ENCODE data around the gene KIF24.

The KIF24 gene

GRCh38 chr9:34328987-34329832 is at the start of gene KIF24, which contains the start of gene NUDT2:
TSS of gene KIF24 (minus strand) at chr9:34329268. CDS start at chr9:34311346, 17,922 bp downstream.
TSS of gene NUDT2 (plus strand) at chr9:34329569. CDS start at chr9:34339040, 9,471 bp downstream.
- H3K9ac ChIP-seq (ENCODE audit: low read length), result peak within 1 kb of the TSS; percentile 95
- no peaks in the 10 kb centered on the region for H3K9me3 ChIP-seq (ENCODE audit: control insufficient read depth, low read length)
- peak within 1 kb of the TSS; percentile 92 for H3K4me3 ChIP-seq (ENCODE audit: low read length)
- no peaks in the 10 kb centered on the region for H3K4me1 ChIP-seq (ENCODE audit: control insufficient read depth, insufficient read depth, low read length)
- no peaks in the 10 kb centered on the region for H3K36me3 ChIP-seq (ENCODE audit: control insufficient read depth, insufficient read depth, low read length)
- no peaks in the 10 kb centered on the region for H3K27me3 ChIP-seq (ENCODE audit: control insufficient read depth, insufficient read depth, low read length)

DNA sequence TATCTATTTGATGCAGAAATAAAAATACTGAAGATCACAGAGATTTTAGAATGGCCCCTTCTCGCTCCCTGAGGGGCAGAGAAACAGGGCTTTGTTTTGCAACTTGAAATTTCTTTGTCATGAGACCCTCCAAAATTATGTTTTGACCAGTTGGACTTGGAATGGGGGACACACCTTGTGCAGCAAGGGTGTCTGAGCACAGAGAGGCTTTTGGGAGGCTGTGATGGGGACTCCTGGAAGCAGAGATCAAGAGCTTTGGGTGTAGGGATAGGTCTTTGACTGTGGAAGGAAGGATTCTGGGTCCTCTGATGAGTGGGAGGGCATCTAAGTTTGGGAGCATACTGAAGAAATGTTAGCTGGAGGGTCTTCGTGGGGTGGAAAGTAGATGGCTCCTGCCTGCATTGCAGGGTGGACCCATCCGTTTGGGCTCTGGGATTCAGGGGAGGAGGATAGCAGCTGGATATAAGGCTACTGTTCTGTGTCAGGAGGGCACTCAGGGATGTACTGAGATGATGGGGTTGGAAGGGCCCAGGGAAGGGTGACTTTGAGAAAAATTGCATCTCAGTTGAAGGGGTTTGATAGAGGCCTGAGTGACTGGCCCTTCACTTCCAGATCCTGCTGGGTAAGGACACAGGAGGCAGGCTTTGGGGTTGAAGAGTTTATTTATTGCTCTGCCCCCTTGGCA is 49.5 kb upstream of the KIF24 start:
- Histone ChIP-seq H3K36me3 (ENCODE audit: control insufficient read depth, insufficient read depth, low read length) (no peaks in the 10 kb centered on the region), H3K9ac (ENCODE audit: low read length) (no peak overlapping the region), H3K4me1 (ENCODE audit: control insufficient read depth, insufficient read depth, low read length) (peaks cover 51% of the 10 kb centered on the region), H3K27me3 (ENCODE audit: control insufficient read depth, insufficient read depth, low read length) (no peaks in the 10 kb centered on the region), H3K9me3 (ENCODE audit: control insufficient read depth, low read length) (no peaks in the 10 kb centered on the region), H3K4me3 (ENCODE audit: low read length) (no peak overlapping the region)

DNA sequence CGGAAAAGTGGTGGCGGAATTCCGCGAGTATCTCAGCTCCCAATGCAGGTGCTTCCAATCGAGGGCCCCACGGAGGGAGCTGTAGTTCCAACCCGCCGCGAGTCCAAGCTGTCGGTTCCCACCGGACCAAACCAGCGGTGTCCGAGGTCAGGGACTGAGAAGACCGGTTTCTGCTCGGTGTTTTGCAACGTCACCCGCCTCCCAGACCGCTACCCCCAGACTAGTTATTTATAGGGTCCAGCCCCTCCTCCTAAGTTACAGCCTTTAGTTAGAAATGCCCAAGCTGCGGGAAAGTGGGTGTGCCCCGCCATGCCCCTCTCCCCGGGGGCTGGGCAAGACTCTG is 48.3 kb upstream of the KIF24 start:
- no peaks in the 10 kb centered on the region for H3K9me3 ChIP-seq (ENCODE audit: control insufficient read depth, low read length)

DNA sequence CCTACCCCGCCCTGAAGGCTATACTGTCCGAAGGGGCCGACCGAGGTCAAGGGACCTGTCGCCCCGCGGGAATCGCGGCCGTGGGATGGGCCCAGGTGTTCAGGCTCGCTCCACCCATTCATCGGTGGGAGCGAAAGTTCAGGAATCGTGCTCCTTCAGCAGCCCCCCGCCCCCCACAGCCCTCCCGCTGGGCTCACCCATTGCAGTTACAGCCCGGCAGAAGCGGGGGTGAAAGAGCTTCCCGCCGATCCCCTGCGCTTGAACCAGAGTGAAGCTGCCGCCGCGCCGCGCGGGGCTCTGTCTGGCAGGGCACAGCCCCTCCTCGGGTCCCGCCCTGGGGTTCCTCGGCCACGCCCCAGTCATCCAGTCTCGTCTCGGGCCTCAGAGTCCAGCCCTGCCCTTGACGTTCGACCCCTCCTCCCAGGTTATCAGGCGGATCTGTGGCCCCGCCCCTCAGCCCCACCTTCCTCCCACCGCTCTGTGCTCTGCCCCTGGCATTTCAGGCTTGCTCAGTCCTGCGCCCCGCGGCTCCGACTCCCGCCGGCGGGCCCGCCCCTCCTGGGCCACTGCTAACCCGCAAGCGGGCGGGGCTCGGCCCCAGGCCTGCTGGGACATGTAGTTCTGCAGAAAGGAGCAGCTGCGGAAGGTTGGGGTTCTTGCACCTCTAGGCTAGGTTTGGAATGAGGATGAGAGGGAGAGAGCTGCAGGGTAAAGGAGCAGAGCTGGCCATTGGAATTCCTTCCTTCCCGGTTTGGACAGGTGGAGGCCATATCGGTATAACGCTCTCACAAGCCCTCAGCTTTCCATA is 47.7 kb upstream of the KIF24 start, which contains the start of gene MYORG:
MYORG (minus strand) TSS at position 303 of the 808 bp plus-strand sequence. CDS start 3,955 bp downstream, outside the sequence.
- peaks cover 51% of the 10 kb centered on the region for H3K4me1 ChIP-seq (ENCODE audit: control insufficient read depth, insufficient read depth, low read length)
- peak within 1 kb of the TSS; percentile 79 for H3K9ac ChIP-seq (ENCODE audit: low read length)
- H3K27me3 ChIP-seq (ENCODE audit: control insufficient read depth, insufficient read depth, low read length), result no peaks in the 10 kb centered on the region
- H3K4me3 ChIP-seq (ENCODE audit: low read length), result peak within 1 kb of the TSS; percentile 61
- H3K9me3 ChIP-seq (ENCODE audit: control insufficient read depth, low read length), result no peaks in the 10 kb centered on the region
- H3K36me3 ChIP-seq (ENCODE audit: control insufficient read depth, insufficient read depth, low read length), result no peaks in the 10 kb centered on the region

More for the DNA sequence above, 48.3 kb upstream of the KIF24 start:
- no peaks in the 10 kb centered on the region for H3K27me3 ChIP-seq (ENCODE audit: control insufficient read depth, insufficient read depth, low read length)
- peak overlapping the region; percentile 61 for H3K4me3 ChIP-seq (ENCODE audit: low read length)
- H3K36me3 ChIP-seq (ENCODE audit: control insufficient read depth, insufficient read depth, low read length), result no peaks in the 10 kb centered on the region
- peak overlapping the region; percentile 79 for H3K9ac ChIP-seq (ENCODE audit: low read length)
- H3K4me1 ChIP-seq (ENCODE audit: control insufficient read depth, insufficient read depth, low read length), result peaks cover 51% of the 10 kb centered on the region

DNA sequence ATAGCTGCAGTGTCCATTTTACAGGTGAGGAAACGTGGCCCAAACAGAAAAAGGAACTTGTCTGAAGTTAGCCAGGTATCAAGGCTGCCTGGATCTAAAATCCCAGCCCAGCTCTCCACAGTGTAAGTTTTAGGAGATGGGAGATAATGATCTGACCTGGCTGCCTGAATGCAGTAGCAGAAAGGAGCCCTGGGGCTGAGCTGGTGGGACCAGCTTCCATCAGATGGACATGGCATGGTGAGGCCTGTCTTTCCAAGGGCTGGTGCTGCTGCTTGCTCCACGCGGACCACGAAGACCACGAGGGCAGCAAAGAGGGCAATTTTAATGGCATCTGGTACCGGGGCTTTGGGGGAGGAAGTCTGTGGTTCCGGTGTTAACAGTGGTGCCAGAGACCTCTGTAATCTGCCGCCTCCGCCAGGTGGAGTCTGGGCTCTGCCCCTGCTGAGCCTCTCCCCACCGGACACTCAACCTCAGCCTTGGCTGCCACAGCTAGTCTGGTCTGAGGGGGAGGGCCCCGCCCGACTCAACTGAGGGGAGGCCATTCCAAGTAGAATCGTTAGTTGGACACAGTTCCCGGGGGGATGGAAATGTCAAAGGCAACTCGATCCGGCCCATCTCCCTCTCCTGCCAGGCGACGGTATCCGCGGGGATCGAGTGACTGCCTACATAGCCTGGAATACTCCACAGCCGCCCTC is 47.0 kb upstream of the KIF24 start:
- Histone ChIP-seq H3K4me3 (ENCODE audit: low read length) (peak overlapping the region; percentile 61), H3K9ac (ENCODE audit: low read length) (peak overlapping the region; percentile 79), H3K36me3 (ENCODE audit: control insufficient read depth, insufficient read depth, low read length) (no peaks in the 10 kb centered on the region), H3K27me3 (ENCODE audit: control insufficient read depth, insufficient read depth, low read length) (no peaks in the 10 kb centered on the region), H3K9me3 (ENCODE audit: control insufficient read depth, low read length) (no peaks in the 10 kb centered on the region), H3K4me1 (ENCODE audit: control insufficient read depth, insufficient read depth, low read length) (peaks cover 45% of the 10 kb centered on the region)

- Histone ChIP-seq H3K9ac (ENCODE audit: low read length) (peak overlapping the region; percentile 79), H3K4me1 (ENCODE audit: control insufficient read depth, insufficient read depth, low read length) (peaks cover 38% of the 10 kb centered on the region), H3K9me3 (ENCODE audit: control insufficient read depth, low read length) (no peaks in the 10 kb centered on the region), H3K4me3 (ENCODE audit: low read length) (peak overlapping the region; percentile 61), H3K27me3 (ENCODE audit: control insufficient read depth, insufficient read depth, low read length) (no peaks in the 10 kb centered on the region), H3K36me3 (ENCODE audit: control insufficient read depth, insufficient read depth, low read length) (peaks cover 3% of the 10 kb centered on the region)
Measured at GRCh38 chr9:34374905-34375552, 46.0 kb upstream of the KIF24 start.

DNA sequence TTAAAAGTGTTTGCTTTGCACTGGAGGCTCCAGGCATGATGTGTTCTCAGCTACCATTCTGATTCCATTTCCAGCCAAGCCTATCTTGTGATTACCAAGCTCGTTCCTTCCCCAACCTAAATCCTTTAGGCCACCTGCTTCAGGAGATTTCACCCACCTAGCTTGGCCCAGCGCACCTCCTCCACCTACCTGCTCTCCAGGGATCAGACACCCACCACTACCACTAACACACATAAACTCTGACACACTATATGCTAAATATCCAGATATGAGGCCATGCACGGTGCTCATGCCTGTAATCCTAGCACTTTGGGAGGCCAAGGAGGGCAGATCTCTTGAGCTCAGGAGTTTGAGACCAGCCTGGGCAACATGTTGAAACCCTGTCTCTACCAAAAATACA is 45.3 kb upstream of the KIF24 start:
- Histone ChIP-seq H3K9me3 (ENCODE audit: control insufficient read depth, low read length) (no peaks in the 10 kb centered on the region), H3K4me3 (ENCODE audit: low read length) (no peak overlapping the region), H3K9ac (ENCODE audit: low read length) (peak overlapping the region; percentile 3), H3K4me1 (ENCODE audit: control insufficient read depth, insufficient read depth, low read length) (peaks cover 31% of the 10 kb centered on the region), H3K36me3 (ENCODE audit: control insufficient read depth, insufficient read depth, low read length) (peaks cover 8% of the 10 kb centered on the region), H3K27me3 (ENCODE audit: control insufficient read depth, insufficient read depth, low read length) (no peaks in the 10 kb centered on the region)

GRCh38 chr9:34373749-34374148 is 44.7 kb upstream of the KIF24 start:
- peaks cover 8% of the 10 kb centered on the region for H3K36me3 ChIP-seq (ENCODE audit: control insufficient read depth, insufficient read depth, low read length)
- peaks cover 26% of the 10 kb centered on the region for H3K4me1 ChIP-seq (ENCODE audit: control insufficient read depth, insufficient read depth, low read length)
- no peaks in the 10 kb centered on the region for H3K9me3 ChIP-seq (ENCODE audit: control insufficient read depth, low read length)
- H3K9ac ChIP-seq (ENCODE audit: low read length), result peak overlapping the region; percentile 3
- H3K4me3 ChIP-seq (ENCODE audit: low read length), result no peak overlapping the region
- no peaks in the 10 kb centered on the region for H3K27me3 ChIP-seq (ENCODE audit: control insufficient read depth, insufficient read depth, low read length)

DNA sequence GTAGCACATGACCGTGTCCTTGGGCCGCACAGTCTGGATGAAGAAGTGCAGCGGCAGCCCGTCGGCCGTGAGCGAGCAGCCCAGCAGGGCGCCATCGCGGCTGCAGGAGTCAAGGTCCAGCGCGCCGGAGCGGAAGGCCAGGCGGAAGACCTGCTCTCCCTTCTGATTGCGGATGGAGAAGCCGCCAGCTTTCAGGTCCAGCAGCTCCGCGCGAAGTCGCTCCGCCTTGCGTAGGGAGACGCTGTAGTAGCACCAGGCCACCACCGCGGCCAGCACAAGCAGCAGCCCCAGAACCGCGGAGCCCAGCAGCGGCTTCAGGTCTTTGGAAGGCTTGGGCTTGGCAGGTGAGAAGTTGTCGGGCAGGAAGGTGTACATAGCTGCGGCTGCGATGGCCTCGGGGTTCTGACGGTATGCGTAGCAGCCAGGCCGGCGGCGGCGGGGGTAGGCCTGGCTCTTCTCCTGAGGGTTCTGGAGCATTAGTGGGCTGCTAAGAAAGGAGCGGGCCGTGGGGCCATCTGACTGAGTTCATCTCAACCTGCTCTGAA is 43.5 kb upstream of the KIF24 start:
- H3K4me3 ChIP-seq (ENCODE audit: low read length), result no peak overlapping the region
- H3K9me3 ChIP-seq (ENCODE audit: control insufficient read depth, low read length), result no peaks in the 10 kb centered on the region
- peaks cover 8% of the 10 kb centered on the region for H3K36me3 ChIP-seq (ENCODE audit: control insufficient read depth, insufficient read depth, low read length)
- H3K27me3 ChIP-seq (ENCODE audit: control insufficient read depth, insufficient read depth, low read length), result no peaks in the 10 kb centered on the region
- H3K4me1 ChIP-seq (ENCODE audit: control insufficient read depth, insufficient read depth, low read length), result peaks cover 26% of the 10 kb centered on the region
- H3K9ac ChIP-seq (ENCODE audit: low read length), result no peak overlapping the region

- no peaks in the 10 kb centered on the region for H3K27me3 ChIP-seq (ENCODE audit: control insufficient read depth, insufficient read depth, low read length)
- H3K36me3 ChIP-seq (ENCODE audit: control insufficient read depth, insufficient read depth, low read length), result peaks cover 8% of the 10 kb centered on the region
- peaks cover 26% of the 10 kb centered on the region for H3K4me1 ChIP-seq (ENCODE audit: control insufficient read depth, insufficient read depth, low read length)
- no peak overlapping the region for H3K9ac ChIP-seq (ENCODE audit: low read length)
- no peak overlapping the region for H3K4me3 ChIP-seq (ENCODE audit: low read length)
- no peaks in the 10 kb centered on the region for H3K9me3 ChIP-seq (ENCODE audit: control insufficient read depth, low read length)
Measured at GRCh38 chr9:34371886-34372466, 42.9 kb upstream of the KIF24 start.

All from mucosa of stomach (tissue), 1 donor.